Mesenchymal stem cell (in vitro differentiated cells and primary cell): ENCODE results near the gene TLX3.

ENCODE experiments used
- DNase-seq: peaks from one replicate; pipeline ENCODE4 v3.0.0-alpha.2; 2013
- H2AFZ ChIP-seq: one replicate; pipeline ENCODE4 v1.6.1; 2013; ENCODE audit warnings: low read depth, mild to moderate bottlenecking, control low read depth, inconsistent platforms, low read length, moderate library complexity
- H2AK5ac ChIP-seq: 2 replicates; pipeline ENCODE4 v1.6.1; 2013; ENCODE audit warnings: low read length, moderate library complexity, mild to moderate bottlenecking, inconsistent platforms; ENCODE audit not compliant: severe bottlenecking
- H2BK120ac ChIP-seq: one replicate; pipeline ENCODE4 v1.6.1; 2013; ENCODE audit warnings: low read depth, mild to moderate bottlenecking, inconsistent platforms, low read length, moderate library complexity
- H2BK12ac ChIP-seq, 2 experiments: one replicate each; pipeline ENCODE4 v1.6.1; 2013; ENCODE audit warnings: inconsistent platforms in 2 of 2, low read length in 2 of 2, mild to moderate bottlenecking in 2 of 2, moderate library complexity in 2 of 2, control low read depth in 1 of 2
- H2BK15ac ChIP-seq: one replicate; pipeline ENCODE4 v1.6.1; 2013; ENCODE audit warnings: mild to moderate bottlenecking, low read depth, inconsistent platforms; ENCODE audit not compliant: poor library complexity, severe bottlenecking
- H2BK5ac ChIP-seq: 2 replicates; pipeline ENCODE4 v1.6.1; 2013; ENCODE audit warnings: low read depth, mild to moderate bottlenecking, low read length, control low read depth, inconsistent platforms; ENCODE audit not compliant: poor library complexity, severe bottlenecking
- H3K14ac ChIP-seq, 2 experiments: one replicate each; pipeline ENCODE4 v1.6.1; 2013; ENCODE audit warnings: inconsistent platforms in 2 of 2, low read length in 2 of 2, control low read depth in 1 of 2, mild to moderate bottlenecking in 1 of 2, moderate library complexity in 1 of 2
- H3K18ac ChIP-seq, 2 experiments: one replicate each; pipeline ENCODE4 v1.6.1; 2013; ENCODE audit warnings: inconsistent platforms in 2 of 2, low read length in 2 of 2, control low read depth in 1 of 2, low read depth in 1 of 2, mild to moderate bottlenecking in 1 of 2
- H3K23ac ChIP-seq, 2 experiments: one replicate each; pipeline ENCODE4 v1.6.1; 2013; ENCODE audit warnings: inconsistent platforms in 2 of 2, low read length in 2 of 2, mild to moderate bottlenecking in 2 of 2, moderate library complexity in 2 of 2, control low read depth in 1 of 2
- H3K27ac ChIP-seq: 2 replicates; pipeline ENCODE4 v1.5.1; 2013; ENCODE audit warnings: mild to moderate bottlenecking, moderate library complexity, low read length, control low read depth, inconsistent platforms; ENCODE audit not compliant: poor library complexity, severe bottlenecking
- H3K27me3 ChIP-seq, 2 experiments: 2 replicates each; pipeline versions ENCODE4 v1.6.1 to v1.7.0; 2013; ENCODE audit warnings: low read length in 2 of 2, mild to moderate bottlenecking in 2 of 2, moderate library complexity in 2 of 2, control low read depth in 1 of 2, inconsistent platforms in 1 of 2; ENCODE audit not compliant: control insufficient read depth in 1 of 2, insufficient read depth in 1 of 2
- H3K36me3 ChIP-seq, 2 experiments: 2 replicates each; pipeline versions ENCODE4 v1.6.1 to v1.7.0; 2013; ENCODE audit warnings: low read length in 2 of 2, control low read depth in 1 of 2, inconsistent platforms in 1 of 2, low read depth in 1 of 2, mild to moderate bottlenecking in 1 of 2; ENCODE audit not compliant: insufficient read depth in 2 of 2, control insufficient read depth in 1 of 2
- H3K4ac ChIP-seq, 2 experiments: one replicate each; pipeline ENCODE4 v1.6.1; 2013; ENCODE audit warnings: inconsistent platforms in 2 of 2, low read length in 2 of 2, mild to moderate bottlenecking in 2 of 2, moderate library complexity in 2 of 2, control low read depth in 1 of 2, low read depth in 1 of 2
- H3K4me1 ChIP-seq: 2 replicates; pipeline ENCODE4 v1.6.1; 2013; ENCODE audit warnings: low read depth, low read length, control low read depth; ENCODE audit not compliant: control insufficient read depth, insufficient read depth
- H3K4me2 ChIP-seq: 2 replicates; pipeline ENCODE4 v1.6.1; 2013; ENCODE audit warnings: low read length, mild to moderate bottlenecking, inconsistent platforms; ENCODE audit not compliant: poor library complexity, severe bottlenecking
- H3K4me3 ChIP-seq, 2 experiments: 2 replicates each; pipeline versions ENCODE4 v1.5.1 to v1.7.0; 2013; ENCODE audit warnings: low read length in 2 of 2, mild to moderate bottlenecking in 2 of 2, control low read depth in 1 of 2, low read depth in 1 of 2; ENCODE audit not compliant: insufficient read depth in 1 of 2
- H3K79me1 ChIP-seq: replicated peaks from 2 replicates; pipeline ENCODE4 v1.6.1; 2013; ENCODE audit warnings: mild to moderate bottlenecking, control low read depth, low read length, inconsistent platforms; ENCODE audit not compliant: poor library complexity, severe bottlenecking
- H3K9ac ChIP-seq: 2 replicates; pipeline ENCODE4 v1.7.0; 2013; ENCODE audit warnings: mild to moderate bottlenecking, low read length, moderate library complexity
- H3K9me3 ChIP-seq: 2 replicates; pipeline ENCODE4 v1.7.0; 2013; ENCODE audit warnings: mild to moderate bottlenecking, low read length; ENCODE audit not compliant: control insufficient read depth
- H4K8ac ChIP-seq: one replicate; pipeline ENCODE4 v1.6.1; 2013; ENCODE audit warnings: inconsistent platforms, mild to moderate bottlenecking, low read length, moderate library complexity
- H4K91ac ChIP-seq: one replicate; pipeline ENCODE4 v1.6.1; 2013; ENCODE audit warnings: mild to moderate bottlenecking, low read length, inconsistent platforms
- WGBS: methylation state at CpG from one replicate; pipeline ENCODE4 v1.1.7; 2013; ENCODE audit warnings: mixed read lengths; 5-methylcytosine and 5-hydroxymethylcytosine counted together

TLX3 gene

GRCh38 chr5:171336521-171337209 is 27.6 kb downstream of the TLX3 start:
- H3K4me3 ChIP-seq = peak overlapping the region in 1 of 2 experiments; percentile 81
- H3K27me3 ChIP-seq = peaks cover 39 to 50% of the 10 kb centered on the region in 2 experiments

GRCh38 chr5:171337210-171337569 is 28.1 kb downstream of the TLX3 start:
- H3K36me3 ChIP-seq = no peaks in the 10 kb centered on the region
- H3K18ac ChIP-seq = no peak overlapping the region
- H3K27me3 ChIP-seq = peaks cover 34 to 46% of the 10 kb centered on the region in 2 experiments
- no peak overlapping the region for H2BK120ac ChIP-seq
- no peak overlapping the region for H2AK5ac ChIP-seq
- H2BK15ac ChIP-seq = no peak overlapping the region
- H3K4me3 ChIP-seq = peak overlapping the region in 1 of 2 experiments; percentile 81
- no peak for DNase-seq
- no peak overlapping the region for H4K8ac ChIP-seq
- no peak overlapping the region for H4K91ac ChIP-seq
- no peaks in the 10 kb centered on the region for H3K79me1 ChIP-seq
- WGBS = 73% methylated on average over 11 of the region's 11 CpGs
- peak overlapping the region; percentile 75 for H3K9ac ChIP-seq
- H2BK5ac ChIP-seq = no peak overlapping the region
- no peak overlapping the region for H3K4ac ChIP-seq
- H3K4me1 ChIP-seq = peaks cover 1% of the 10 kb centered on the region
- no peak overlapping the region for H2BK12ac ChIP-seq
- no peak overlapping the region for H3K27ac ChIP-seq
- no peak overlapping the region for H3K14ac ChIP-seq
- H2AFZ ChIP-seq = no peak overlapping the region
- H3K23ac ChIP-seq = no peak overlapping the region
- no peaks in the 10 kb centered on the region for H3K9me3 ChIP-seq
- H3K4me2 ChIP-seq = peak overlapping the region; percentile 11

More at GRCh38 chr5:171336521-171337209, 27.6 kb downstream of the TLX3 start:
- no peaks in the 10 kb centered on the region for H3K36me3 ChIP-seq
- no peak overlapping the region for H2AK5ac ChIP-seq
- no peaks in the 10 kb centered on the region for H3K79me1 ChIP-seq
- H3K27ac ChIP-seq = no peak overlapping the region
- peak; percentile 31 for DNase-seq
- H4K91ac ChIP-seq = no peak overlapping the region
- H3K23ac ChIP-seq = no peak overlapping the region
- peak overlapping the region; percentile 75 for H3K9ac ChIP-seq
- H2BK5ac ChIP-seq = no peak overlapping the region
- H4K8ac ChIP-seq = no peak overlapping the region
- no peak overlapping the region for H3K14ac ChIP-seq
- no peak overlapping the region for H2BK15ac ChIP-seq
- peaks cover 1% of the 10 kb centered on the region for H3K4me1 ChIP-seq
- no peak overlapping the region for H2BK12ac ChIP-seq
- no peak overlapping the region for H3K4ac ChIP-seq
- H3K18ac ChIP-seq = no peak overlapping the region
- no peaks in the 10 kb centered on the region for H3K9me3 ChIP-seq
- H2AFZ ChIP-seq = no peak overlapping the region
- H2BK120ac ChIP-seq = no peak overlapping the region
- H3K4me2 ChIP-seq = peak overlapping the region; percentile 38
- 51% methylated on average over 31 of the region's 31 CpGs for WGBS

GRCh38 chr5:171340042-171340441 is 31.0 kb downstream of the TLX3 start:
- Histone ChIP-seq H3K79me1 (no peaks in the 10 kb centered on the region), H3K4me1 (peaks cover 1% of the 10 kb centered on the region), H3K14ac (no peak overlapping the region), H2AK5ac (no peak overlapping the region), H2AFZ (no peak overlapping the region), H2BK5ac (no peak overlapping the region), H3K4ac (no peak overlapping the region), H3K27me3 (peaks cover 30 to 36% of the 10 kb centered on the region in 2 experiments), H2BK12ac (no peak overlapping the region), H3K27ac (no peak overlapping the region), H4K91ac (no peak overlapping the region), H3K18ac (no peak overlapping the region), H3K36me3 (no peaks in the 10 kb centered on the region), H2BK15ac (no peak overlapping the region), H2BK120ac (no peak overlapping the region), H4K8ac (no peak overlapping the region), H3K9me3 (no peaks in the 10 kb centered on the region), H3K4me3 (no peak overlapping the region), H3K4me2 (no peak overlapping the region), H3K23ac (no peak overlapping the region), H3K9ac (no peak overlapping the region)
- no peak for DNase-seq

GRCh38 chr5:171340491-171340890 is 31.4 kb downstream of the TLX3 start:
- 83% methylated on average over 6 of the region's 6 CpGs for WGBS
- no peak overlapping the region for H3K4me2 ChIP-seq

More at GRCh38 chr5:171340491-171340890, 31.4 kb downstream of the TLX3 start:
- Histone ChIP-seq H3K36me3 (no peaks in the 10 kb centered on the region), H3K9me3 (no peaks in the 10 kb centered on the region), H4K91ac (no peak overlapping the region), H3K4me3 (no peak overlapping the region), H3K27ac (no peak overlapping the region), H2AFZ (no peak overlapping the region), H2BK12ac (no peak overlapping the region), H2BK5ac (no peak overlapping the region), H3K18ac (no peak overlapping the region), H3K23ac (no peak overlapping the region), H4K8ac (no peak overlapping the region), H3K9ac (no peak overlapping the region), H3K79me1 (no peaks in the 10 kb centered on the region), H3K4ac (no peak overlapping the region), H3K27me3 (peaks cover 26 to 32% of the 10 kb centered on the region in 2 experiments), H2BK120ac (no peak overlapping the region), H2BK15ac (no peak overlapping the region), H3K14ac (no peak overlapping the region), H2AK5ac (no peak overlapping the region), H3K4me1 (peaks cover 1% of the 10 kb centered on the region)
- no peak for DNase-seq
